NCI-H187 (cell line): ENCODE data around the gene ERCC6.

Experiments
- DNase-seq, 2 experiments: peaks; one replicate each; lab custom pipeline; 2025; lab: John Stamatoyannopoulos, UW

The ERCC6 gene

DNA sequence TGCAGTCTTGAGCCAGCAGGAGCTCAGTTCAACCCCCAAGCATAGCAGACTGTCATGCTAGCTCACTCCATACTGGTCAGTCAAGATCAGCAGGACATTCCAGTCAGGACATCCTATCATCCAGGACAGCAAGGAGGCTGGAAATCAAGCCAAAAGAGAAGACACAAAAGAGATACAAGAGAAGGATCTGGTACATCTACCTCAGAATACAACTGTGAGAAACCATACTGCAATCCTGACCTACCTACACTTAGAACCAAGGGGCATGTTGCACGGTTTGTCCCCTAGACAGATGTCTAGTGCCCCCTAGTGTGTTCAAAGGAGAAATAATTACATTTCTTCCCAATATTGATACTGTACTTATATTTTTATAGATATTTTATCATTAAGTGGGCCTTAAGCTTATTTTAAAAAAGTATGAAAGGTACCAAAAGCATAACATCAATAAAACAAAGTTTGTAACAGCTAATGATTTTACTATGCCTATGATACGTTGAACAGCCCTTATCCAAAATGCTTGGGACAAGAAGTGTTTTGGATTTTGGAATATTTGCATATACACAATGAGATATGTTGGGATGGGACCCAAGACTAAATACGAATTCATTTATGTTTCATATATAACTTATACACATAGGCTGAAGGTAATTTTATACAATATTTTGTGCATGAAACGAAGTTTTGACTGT, 26.7 kb downstream of the ERCC6 start:
- DNase-seq = no peak

DNA sequence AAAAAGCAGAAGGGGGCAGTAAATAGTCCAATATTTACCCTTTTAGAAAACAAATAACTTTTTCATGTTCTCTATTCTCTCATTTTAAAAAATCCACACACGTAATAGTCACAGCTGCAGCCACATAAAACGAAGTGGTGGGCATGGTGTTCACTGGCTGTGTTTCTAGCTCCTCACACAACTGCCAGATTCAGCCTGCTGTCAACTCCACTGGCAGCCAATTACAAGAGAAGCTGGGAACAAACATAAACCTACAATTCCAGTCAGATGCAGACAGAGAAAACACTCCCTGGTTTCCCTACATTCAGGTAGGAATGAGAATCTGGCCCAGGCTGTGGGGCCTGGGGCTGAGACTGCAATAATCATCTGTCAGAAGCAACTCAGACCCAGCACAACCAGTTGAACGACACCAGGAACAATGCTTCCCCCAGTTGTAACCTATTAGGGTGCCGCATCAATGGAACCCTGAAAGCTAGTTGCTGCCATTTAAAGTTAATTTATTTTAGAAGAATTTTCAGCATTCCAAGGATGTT, 29.1 kb downstream of the ERCC6 start:
- DNase-seq = no peak

GRCh38 chr10:49508654-49509053, 30.3 kb downstream of the ERCC6 start:
- DNase-seq = no peak

DNA sequence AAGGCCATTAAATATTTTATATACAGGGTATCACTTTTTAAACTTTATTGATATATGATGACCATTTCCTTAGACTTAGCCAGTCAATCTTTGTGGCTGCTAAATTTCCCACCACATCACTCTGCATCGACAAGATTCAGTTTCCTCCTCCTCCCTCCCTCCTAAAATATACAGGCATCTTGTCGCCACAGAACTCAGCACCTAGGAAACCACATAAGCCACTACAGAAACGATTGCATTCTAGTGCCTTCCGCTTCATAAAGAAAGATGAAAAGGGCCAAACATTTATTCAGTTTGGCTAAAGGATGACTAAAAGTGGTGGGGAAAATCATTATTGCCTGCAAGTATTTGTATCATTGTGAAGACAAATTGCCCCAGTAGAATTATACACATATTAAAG, 30.7 kb downstream of the ERCC6 start:
- no peak for DNase-seq

DNA sequence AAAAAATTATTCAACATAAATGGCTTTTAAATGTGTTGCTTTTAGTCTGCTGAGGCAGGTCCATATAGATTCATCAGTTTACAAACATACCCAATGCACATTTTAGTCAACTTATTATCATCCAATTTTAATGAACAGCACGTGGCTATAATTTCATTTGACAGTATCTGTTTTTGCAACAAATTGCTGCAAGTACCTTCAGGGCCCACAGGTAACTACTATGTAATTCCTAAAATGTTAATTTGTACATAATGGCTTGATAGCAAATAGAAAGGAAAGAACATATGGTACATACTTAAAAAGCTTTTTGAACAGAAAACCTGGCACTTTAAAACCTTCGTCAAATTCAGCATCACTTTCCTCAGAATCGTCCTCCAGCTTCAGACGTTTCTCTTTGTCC, 33.3 kb downstream of the ERCC6 start:
- DNase-seq = no peak

GRCh38 chr10:49505076-49505475, 33.8 kb downstream of the ERCC6 start:
- no peak for DNase-seq

DNA sequence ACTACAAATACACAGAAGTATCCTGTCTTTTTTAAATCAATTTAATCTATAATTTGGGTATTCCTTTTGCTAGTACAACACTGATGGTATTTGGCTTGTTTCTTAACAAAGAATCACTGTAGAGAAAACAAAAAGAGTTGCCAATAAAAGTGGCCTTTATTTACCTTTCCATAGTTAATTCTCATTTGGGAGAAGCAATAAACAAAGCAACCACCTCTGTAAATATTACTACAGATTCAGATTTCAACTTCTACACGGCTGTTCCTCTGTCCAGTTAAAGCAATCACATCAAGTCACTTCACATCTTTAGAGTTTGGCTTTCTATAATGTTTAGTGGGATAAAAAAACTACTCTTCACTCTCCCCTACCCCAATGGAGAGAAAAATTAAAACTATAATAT, 34.4 kb downstream of the ERCC6 start:
- no peak for DNase-seq

DNA sequence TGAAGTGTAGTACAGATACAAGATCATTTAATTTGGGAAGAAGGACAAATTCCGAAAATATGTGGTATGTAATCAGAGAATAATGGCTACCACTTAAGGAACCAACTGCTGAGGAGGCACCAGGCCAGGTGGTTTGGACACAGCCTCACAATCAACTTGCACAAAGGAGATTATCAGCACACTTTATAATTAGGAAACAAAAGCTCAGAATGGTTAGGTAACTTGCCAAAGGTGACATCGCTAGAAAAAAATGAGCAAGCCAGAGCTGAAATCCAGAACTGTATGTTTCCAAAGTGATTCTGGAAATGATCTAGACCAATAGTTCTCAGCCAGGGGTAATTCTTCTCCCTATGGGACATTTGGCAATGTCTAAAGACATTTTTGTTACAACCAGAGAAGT, 36.6 kb downstream of the ERCC6 start:
- no peak for DNase-seq

DNA sequence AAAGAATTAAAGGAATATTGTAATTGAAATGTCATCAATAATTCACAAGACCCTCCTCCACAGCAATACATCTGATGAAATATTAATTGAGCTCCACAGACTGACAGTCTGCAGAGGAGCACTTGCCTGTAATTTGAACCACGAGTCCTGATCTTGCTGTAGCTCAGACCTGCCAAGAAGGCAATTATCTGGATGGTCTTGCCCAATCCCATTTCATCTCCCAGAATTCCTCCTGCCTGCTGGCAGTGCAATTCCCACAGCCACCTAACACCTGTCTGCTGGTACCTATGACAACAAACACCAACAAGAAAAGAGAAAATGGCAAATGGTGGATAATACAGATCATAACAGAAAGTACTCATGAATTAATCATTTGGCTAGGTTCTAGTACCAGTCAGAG, 38.5 kb downstream of the ERCC6 start:
- no peak for DNase-seq

DNA sequence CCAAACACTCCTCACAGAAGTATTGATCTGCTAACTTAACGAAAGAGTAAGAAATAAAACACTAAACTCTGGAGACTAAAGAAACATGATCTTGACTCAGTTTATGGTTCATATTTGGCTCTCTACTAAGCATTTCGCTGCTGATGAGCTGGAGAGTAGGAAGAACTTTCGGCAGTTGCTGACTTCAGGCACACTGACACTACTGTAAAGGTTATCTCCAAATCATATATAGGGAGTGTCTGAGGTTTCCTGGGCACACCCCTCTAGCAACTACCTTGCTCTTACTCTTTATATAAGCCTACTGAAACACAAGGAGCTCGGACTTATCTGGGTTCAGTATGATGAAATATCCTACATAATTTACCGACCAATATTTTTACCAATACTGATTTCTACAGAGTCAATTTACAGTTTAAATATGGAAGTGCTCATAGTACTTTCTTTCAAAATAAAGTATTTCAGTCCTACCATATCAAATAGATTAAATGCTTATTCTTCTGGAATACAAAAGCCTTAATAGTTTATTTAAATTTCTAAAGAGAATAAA, 39.5 kb downstream of the ERCC6 start:
- no peak for DNase-seq

- no peak for DNase-seq
Observed at GRCh38 chr10:49498425-49498824, 40.5 kb downstream of the ERCC6 start.

GRCh38 chr10:49497358-49497757, 41.6 kb downstream of the ERCC6 start:
- no peak for DNase-seq

DNA sequence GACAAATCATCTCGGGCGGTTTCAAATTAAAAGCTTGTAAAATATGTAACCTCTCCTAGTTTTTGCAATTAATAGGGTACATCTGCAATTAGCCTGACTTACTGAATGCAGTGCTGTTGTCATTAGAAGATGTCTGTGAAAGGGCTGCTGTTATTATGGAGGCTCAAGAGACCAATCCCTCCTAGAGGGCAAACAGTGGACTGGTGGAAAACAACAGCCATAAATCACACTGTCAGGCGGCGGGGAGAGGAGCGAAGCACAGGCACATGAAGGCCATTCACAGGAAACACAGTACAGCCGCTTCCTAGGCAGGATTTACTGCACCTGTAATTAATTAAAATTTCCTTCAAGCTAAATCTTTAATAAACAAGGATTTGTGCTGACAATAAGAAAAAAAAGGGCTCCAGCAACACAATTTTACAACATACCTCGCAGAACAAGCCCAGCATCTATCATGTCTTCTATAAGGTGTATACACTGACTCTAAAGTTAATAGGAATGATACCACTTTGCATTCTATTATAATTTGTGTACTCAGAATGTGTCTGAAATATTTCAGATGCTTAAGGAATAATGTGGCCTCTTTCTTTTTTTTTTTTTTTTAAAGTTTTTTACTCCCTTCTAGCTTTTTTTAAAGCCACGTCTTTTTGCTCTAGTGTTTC, 50.7 kb downstream of the ERCC6 start:
- no peak for DNase-seq

DNA sequence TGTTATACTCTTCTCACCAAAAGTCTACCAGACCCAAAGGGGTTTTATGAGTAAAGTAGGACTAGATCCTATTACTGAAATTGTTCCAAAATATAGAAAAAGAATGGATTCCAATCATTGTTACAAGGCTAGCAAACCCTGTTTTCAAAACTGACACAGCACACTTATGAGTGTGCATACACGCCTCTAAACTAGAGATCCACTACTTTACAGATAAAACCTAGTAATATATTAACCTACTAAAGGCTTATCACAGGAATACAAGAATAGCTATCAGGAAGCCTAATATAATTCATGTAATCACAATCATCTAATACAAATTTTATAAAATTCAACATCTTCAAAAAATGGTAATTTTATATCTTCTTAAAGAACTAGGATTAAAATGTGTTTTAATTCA, 52.2 kb downstream of the ERCC6 start:
- DNase-seq = no peak

DNA sequence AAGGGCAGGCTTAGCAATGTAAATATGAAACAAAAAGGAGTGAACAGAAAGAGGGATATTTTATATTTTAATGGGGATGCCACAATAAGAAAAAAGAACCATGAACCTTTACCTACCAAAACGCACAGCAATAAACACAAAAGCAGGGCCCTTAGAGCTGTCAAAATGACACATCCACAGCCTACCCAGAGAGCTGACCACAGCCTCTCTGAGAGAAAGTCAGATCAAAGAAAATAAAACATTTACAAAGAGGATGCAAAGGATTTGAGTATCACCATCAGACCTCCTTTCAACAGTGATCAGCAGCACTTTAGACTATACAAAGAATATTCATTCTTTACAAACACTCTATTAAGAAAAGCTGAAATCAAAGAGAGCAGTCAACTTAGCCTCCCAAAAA, 52.9 kb downstream of the ERCC6 start:
- DNase-seq = no peak

DNA sequence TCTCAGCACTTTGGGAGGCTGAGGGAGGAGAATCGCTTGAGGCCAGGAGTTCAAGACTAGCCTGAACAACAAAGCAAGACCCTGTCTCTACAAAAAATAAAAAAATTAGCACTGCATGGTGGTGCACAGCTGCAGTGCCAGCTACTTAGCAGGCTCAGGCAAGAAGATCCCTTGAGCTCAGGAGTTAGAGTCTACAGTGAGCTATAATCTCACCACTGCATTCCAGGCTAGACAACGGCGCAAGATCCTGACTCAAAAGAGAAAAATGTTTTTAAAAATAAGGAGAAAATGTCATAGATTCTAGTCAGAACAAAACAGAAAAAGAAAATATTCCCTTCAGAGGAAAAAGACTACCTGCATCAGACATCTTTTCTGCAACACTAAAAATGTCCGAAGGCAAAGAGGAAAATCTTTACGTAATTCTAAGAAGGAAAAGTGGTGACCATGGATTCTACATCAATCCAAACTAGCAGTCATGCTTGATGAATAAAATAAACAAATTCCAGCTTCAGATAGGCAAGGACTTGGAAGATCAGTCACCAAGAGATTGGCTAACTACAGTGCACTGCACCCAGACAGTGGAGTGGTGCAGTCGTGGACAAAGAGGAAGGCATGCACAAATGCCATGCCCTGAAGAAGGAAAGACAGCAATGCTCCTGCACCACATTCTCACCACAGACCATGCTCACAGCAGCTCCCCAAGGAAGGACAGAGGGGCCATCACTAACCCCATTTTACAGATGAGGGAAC, 54.3 kb downstream of the ERCC6 start:
- DNase-seq = no peak

GRCh38 chr10:49478819-49479218, 60.1 kb downstream of the ERCC6 start:
- no peak for DNase-seq

GRCh38 chr10:49474901-49475300, 64.0 kb downstream of the ERCC6 start:
- no peak for DNase-seq

DNA sequence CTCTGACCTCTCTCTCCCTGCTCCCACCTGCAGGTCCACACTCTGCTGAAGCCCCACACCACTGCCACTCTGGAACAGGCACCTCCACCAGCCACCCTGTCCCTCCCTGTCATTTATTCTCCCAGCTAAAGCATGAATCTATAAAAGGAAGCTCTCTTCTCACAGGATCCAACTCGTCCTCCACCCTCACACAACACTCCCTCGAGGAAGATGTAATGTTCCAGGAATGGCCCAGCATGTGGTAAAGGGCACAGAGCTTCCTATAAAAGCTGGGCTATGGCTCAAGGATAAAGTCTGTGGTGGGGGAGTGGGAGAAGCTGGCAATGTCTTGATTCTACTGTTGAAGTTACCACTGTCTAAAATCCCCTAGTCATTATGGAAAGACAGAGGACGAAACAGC, 67.4 kb downstream of the ERCC6 start:
- DNase-seq = no peak

DNA sequence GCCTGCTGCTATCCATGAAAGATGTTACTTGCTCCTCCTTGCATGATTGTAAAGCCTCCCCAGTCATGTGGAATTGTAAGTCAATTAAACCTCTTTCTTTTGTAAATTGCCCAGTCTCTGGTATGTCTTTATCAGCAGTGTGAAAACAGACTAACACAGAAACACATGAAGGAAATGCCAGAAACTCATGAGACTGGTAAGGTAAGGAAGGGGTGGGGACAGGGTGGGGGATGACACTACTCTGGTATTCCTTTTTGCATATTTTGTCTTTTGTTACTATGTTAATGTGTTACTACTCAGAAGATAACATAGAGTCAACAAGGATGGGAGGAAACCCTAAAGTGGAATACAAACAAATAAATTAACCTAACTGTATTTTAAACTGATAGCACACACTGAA, 73.2 kb downstream of the ERCC6 start:
- no peak for DNase-seq
